Testis (tissue), 2 donors: ENCODE results near the gene CTSS.

ENCODE experiments used
- CTCF ChIP-seq, 3 experiments: fragments of 450-650 bp in 2 of 3; fragments of 200-600 bp in 1 of 3; sonication (generic) in 1 of 3; IDR thresholded peaks; one replicate each; pipeline ENCODE4 v1.5.1; 2016 to 2019; ENCODE audit warnings: antibody characterized with exemption in 3 of 3, mild to moderate bottlenecking in 2 of 3, moderate library complexity in 1 of 3
- POLR2A ChIP-seq: fragments of 450-650 bp; IDR thresholded peaks from one replicate; pipeline ENCODE4 v1.6.1; 2017; ENCODE audit warnings: antibody characterized with exemption, mild to moderate bottlenecking, moderate library complexity

- no peak for TF ChIP-seq CTCF (IDR thresholded peaks at IDR 0.05)
- TF ChIP-seq POLR2A, result no peak
These were observed 44.1 kb upstream of the CTSS start for GRCh38 chr1:150809651-150810050.
